HG02840 (cell line): ENCODE measurements around the gene MYO15B.
"Not testable (repeated sequence)": the region's sequence is repeated elsewhere in the genome, so short reads cannot be mapped to it uniquely, and the experiment has no call there.

Experiments
- ATAC-seq: cut with Tn5 transposase; IDR thresholded peaks from one replicate; pipeline ENCODE4 v1.9.1; 2021; ENCODE audit warnings: mild to moderate bottlenecking, moderate library complexity, moderate number of reproducible peaks; ENCODE audit not compliant: unreplicated experiment, low FRiP score

Gene MYO15B

GRCh38 chr17:75635610-75636202, 48.1 kb downstream of the MYO15B start:
- ATAC-seq, result no peak

- ATAC-seq, result no peak
These were observed 49.0 kb downstream of the MYO15B start for GRCh38 chr17:75636381-75637142.

GRCh38 chr17:75637143-75637538, 49.5 kb downstream of the MYO15B start:
- no peak for ATAC-seq

- ATAC-seq, result no peak
These were observed 50.0 kb downstream of the MYO15B start for GRCh38 chr17:75637551-75637950.

- ATAC-seq, result not testable (repeated sequence)
These were observed 50.4 kb downstream of the MYO15B start for GRCh38 chr17:75638039-75638438.

- ATAC-seq, result no peak
These were observed 51.3 kb downstream of the MYO15B start for GRCh38 chr17:75638893-75639292.

- ATAC-seq, result no peak
These were observed 51.7 kb downstream of the MYO15B start for GRCh38 chr17:75639327-75639726.

- ATAC-seq, result no peak
These were observed 52.4 kb downstream of the MYO15B start for GRCh38 chr17:75639771-75640555.

GRCh38 chr17:75640556-75641119, 53.0 kb downstream of the MYO15B start:
- no peak for ATAC-seq

- no peak for ATAC-seq
These were observed 53.7 kb downstream of the MYO15B start for GRCh38 chr17:75641343-75641742.

- no peak for ATAC-seq
These were observed 54.7 kb downstream of the MYO15B start for GRCh38 chr17:75642182-75642783.

GRCh38 chr17:75642784-75643642, 55.4 kb downstream of the MYO15B start:
- ATAC-seq, result no peak

- no peak for ATAC-seq
These were observed 56.0 kb downstream of the MYO15B start for GRCh38 chr17:75643643-75644017.

- ATAC-seq, result no peak
These were observed 57.9 kb downstream of the MYO15B start for GRCh38 chr17:75645501-75645888.

- ATAC-seq, result peak; percentile 74
These were observed 58.5 kb downstream of the MYO15B start for GRCh38 chr17:75645889-75646637.

- ATAC-seq, result no peak
These were observed 59.0 kb downstream of the MYO15B start for GRCh38 chr17:75646638-75646992.

- no peak for ATAC-seq
These were observed 59.5 kb downstream of the MYO15B start for GRCh38 chr17:75647061-75647460.

- ATAC-seq, result no peak
These were observed 60.3 kb downstream of the MYO15B start for GRCh38 chr17:75647921-75648320.

GRCh38 chr17:75649687-75650086, 62.1 kb downstream of the MYO15B start:
- ATAC-seq, result no peak
